Stimulated activated CD8-positive, alpha-beta memory T cell treated with anti-CD3 and anti-CD28 coated beads, Interleukin-7, amount 100 ng/mL, for 4 hours (primary cell): Measurements from ENCODE around the gene C17orf100.

Experiments used
- DNase-seq, 2 donors: peaks; one replicate each; pipeline ENCODE4 v3.0.0-alpha.2; 2020; ENCODE audit warnings: low read depth in 2 of 2

Gene C17orf100

DNA sequence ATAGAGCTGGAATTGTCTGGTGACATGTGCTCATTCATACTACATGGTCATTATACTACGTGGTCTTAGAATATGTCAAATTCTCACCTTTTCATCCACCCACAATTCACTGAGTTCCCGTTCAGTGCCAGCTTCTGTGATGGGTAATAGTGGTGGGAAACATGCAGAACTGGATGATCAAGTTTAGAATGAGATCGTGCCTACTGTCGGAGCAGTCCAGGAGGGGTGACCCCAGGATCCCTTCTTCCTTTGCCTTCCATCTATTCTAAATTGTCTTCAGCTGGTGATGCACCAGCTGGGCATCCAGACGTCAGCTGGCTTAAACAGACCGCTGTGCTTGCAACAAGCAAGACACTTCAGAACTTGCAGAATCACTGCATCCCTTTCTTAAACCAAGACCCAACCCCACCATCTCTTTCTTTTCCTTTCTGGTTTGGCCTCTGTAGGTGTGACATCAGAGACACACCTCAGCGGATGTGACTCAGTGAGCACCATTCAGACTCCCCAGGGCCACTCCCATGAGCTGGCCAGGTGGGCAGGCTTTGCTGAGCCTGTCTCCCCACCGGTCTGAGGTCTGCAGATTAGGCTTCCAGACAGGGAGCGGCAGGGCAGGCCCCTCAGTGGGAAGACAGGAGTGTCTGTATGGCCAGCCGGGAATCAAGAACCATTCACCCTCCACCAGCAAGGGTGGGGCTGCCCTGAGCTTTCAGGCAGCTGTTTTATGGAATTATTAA is 18.1 kb downstream of the C17orf100 start:
- no peak for DNase-seq

DNA sequence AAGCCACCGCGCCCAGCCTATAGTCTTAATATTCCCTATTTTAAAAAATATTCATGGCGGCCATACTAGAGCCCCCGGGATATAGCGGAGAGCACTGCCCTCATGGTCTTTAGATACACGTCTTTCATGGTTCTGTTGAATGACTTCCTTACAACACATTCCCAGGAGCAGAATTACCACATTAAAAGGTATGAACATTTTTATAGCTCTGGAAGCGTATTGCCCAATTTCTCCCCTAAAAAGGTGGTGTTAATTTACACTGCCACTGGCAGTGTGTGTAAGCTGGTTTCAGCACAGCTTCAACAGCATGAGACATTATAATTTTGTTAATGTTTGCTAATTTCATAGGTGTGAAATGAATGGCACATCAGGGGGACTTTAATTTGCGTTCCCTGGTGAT is 19.0 kb downstream of the C17orf100 start:
- DNase-seq: no peak

DNA sequence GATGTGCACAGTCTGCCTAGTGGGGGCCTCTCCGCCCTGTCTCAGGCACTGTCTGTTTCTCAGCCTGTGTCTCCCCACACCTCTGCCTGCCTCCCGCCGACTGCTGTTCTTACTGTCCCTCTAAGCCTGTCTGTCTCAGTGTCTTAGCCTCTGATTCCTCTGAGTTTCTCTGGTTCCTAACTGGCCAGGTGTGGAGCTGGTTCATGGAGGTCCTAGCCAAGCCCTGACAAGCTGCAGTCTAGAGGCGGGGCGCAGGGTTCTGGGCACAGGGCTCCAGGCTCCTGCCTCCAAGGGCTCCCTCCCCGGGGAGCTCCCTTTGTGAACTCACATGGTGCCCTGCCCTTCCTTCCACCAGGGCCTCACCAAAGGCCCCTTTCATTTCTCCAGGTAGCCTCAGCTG is 19.4 kb downstream of the C17orf100 start:
- DNase-seq: no peak

- DNase-seq: no peak
Observed at GRCh38 chr17:6671431-6671830, 19.9 kb downstream of the C17orf100 start.

GRCh38 chr17:6674586-6674985 is 23.0 kb downstream of the C17orf100 start:
- no peak for DNase-seq

DNA sequence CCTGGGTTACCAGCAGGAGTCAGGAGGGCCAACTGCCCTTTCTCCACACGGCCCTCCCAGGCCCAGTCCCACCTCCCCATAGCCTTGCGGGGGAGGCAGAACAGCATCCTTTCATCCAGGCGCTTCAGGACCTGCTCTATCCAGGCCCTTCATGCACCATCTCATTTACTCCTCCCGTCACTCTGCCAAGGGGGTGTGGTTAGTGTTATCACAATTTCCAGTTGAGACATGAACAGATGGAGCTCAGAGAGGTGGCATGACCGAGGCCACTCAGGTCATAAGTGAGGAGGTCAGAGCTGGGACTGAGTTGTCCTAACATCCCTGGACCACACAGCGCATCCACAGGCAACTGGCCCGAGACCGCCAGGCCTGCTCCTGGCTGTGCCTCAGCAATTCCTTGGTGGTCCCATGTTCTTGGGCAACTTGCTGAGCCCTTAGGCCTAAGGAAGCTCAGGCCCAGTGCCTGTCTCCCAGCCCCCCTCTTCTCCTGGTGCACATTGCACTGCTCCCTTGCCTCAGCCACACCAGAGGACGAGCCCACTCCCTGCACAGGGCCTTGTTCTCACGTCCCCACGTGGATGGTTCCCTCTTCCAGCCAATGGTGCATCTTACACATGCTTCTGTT is 23.8 kb downstream of the C17orf100 start:
- no peak for DNase-seq

GRCh38 chr17:6676802-6677157 is 25.2 kb downstream of the C17orf100 start:
- DNase-seq: no peak

DNA sequence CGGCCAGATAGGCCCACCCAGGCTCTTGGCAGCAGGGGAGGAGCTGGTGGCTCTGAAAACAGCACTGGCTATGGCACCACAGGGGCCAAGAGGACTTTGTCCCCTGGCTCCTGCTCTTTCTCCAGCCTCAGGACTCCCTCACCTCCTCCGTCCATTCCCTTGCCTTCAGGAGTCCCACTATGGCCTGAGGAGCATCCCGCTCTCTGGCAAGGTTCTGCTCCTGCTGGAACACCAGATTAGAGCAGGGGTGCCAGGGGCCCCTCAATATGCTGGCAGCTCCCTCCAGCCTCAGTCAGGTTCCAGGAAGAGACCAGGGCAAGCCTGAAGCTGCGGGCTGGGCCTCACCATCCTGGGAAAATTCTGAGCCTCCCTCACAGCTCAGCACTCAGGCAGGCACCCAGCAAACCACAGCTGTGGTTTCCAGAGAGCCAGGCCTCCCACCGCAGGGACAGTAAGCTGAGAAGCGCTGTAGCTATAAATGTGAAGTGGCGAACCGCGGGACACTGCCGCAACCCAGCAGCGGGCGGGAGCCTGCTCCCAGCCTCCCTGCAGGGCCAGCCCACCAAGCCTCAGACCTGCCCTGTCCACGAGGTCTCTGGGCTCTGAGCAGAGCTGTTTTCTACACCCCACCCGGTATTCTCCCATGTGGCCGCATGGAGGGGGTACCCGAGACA is 25.7 kb downstream of the C17orf100 start:
- no peak for DNase-seq

- DNase-seq: no peak
Observed at GRCh38 chr17:6677946-6678345, 26.4 kb downstream of the C17orf100 start.

- no peak for DNase-seq
Observed at GRCh38 chr17:6679241-6679640, 27.7 kb downstream of the C17orf100 start.

- no peak for DNase-seq
Observed at GRCh38 chr17:6681176-6681575, 29.6 kb downstream of the C17orf100 start.

DNA sequence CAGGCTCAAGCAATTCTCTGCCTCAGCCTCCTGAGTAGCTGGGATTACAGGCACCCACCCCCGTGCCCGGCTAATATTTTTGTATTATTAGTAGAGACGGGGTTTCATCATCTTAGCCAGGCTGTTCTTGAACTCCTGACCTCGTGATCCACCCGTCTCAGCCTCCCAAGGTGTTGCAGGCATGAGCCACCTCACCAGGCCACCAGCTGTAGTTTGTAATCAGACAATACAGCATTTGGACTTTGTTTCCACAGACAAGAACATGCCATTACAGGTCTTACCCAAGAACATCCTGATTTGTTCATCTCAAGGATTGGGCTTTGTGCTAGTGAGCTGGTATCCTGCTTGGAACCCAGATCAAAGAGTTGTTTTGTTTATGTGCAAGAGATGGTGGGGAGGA is 30.1 kb downstream of the C17orf100 start:
- DNase-seq: no peak

DNA sequence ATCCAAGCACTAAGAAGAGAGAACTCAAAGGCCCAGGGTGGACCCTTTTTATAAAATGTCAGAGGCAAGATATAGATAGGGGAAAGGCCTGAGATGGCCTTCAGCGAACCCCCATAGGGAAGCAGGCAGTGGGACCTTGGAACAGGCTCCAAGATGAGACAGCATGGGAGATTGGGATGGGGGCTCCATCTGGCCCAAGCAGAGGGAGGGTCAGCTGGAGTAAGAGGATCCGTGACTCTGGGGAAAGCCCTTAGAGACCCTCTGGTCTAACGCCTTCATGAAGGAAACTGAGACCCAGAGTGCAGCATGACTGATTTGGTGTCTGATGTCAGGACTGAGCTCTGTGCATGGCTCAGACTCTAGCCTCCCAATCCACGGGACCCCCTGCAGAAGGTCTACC is 30.8 kb downstream of the C17orf100 start:
- no peak for DNase-seq

DNA sequence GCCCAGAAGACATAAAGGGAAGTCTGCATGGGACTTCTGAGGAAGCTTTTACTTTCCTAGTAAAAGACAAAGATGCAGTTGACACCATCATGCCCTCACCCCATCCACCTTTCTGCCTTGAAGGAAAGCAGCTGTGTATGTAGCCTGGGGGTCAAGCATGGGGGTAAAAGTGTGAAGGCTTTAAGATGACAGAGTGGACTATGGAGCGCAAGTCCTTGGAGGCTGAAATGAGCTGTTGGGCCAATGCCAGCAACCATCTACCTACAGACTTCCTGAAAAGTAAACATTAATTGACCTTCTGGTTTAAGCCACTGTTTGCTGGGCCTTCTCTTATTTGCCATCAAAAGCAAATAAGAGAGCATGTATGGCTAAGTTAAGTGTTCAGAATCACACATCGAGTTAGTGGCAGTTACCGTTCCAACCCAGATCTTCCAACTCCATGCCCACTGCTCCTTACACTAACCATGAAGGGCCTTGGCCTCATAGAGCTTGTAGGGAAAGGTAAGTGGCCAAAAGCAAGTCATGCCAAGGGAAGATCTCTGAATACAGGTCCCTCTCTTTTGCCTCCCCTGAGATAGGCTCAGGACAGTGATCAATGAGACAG is 31.6 kb downstream of the C17orf100 start:
- DNase-seq: no peak

GRCh38 chr17:6683730-6684459 is 32.3 kb downstream of the C17orf100 start:
- DNase-seq: no peak

GRCh38 chr17:6684460-6684783 is 32.9 kb downstream of the C17orf100 start:
- no peak for DNase-seq

GRCh38 chr17:6684881-6685767 is 33.6 kb downstream of the C17orf100 start:
- no peak for DNase-seq

- DNase-seq: no peak
Observed at GRCh38 chr17:6686026-6686425, 34.5 kb downstream of the C17orf100 start.

DNA sequence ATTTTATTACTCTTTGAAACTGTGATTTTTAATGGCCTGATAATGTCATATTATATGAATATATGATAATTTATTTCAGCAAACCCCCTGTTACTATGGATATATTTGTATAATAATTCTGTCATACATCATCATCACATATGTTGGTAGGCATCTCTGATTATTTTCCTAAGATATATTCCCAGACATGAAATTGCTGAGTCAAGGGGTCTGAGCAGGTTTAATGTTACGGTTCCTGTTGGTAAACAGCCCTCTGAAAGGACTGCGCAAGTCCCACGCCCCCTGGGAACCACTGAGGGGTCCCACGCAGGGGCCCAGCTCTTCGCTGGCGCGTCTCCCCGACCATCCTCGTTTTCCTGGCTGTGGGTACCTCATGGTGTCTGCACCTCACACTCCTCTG is 37.4 kb downstream of the C17orf100 start:
- DNase-seq: no peak

DNA sequence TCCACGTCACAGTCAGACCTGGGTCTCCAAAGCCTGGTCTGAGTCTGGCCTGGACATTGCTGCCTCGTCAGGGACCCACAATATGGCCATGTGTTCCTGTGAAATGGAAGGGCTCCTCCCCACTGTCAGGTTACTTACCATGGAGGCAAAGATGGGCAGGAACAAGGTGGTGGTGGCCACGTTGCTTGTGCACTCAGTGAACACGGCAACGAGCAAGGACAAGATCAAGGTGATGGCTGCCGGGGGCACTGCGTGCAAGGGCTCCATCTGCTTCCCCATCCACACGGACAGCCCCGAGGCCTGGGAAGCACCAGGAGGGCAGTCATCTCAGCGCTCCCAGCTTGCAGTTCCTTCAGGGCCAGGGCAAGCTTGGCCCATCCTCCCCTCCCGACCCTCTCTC is 39.1 kb downstream of the C17orf100 start:
- no peak for DNase-seq

GRCh38 chr17:6691546-6691945 is 40.0 kb downstream of the C17orf100 start:
- no peak for DNase-seq
